H1 (cell line): ENCODE data around the gene HDLBP. TPM values are rescaled to one million over a fixed set of nuclear protein-coding genes. Genes with fewer than 3 reads are reported as not detected.

Experiments used
- BRCA1 ChIP-seq: IDR thresholded peaks from 2 replicates; pipeline ENCODE4 v1.6.1; 2012; ENCODE audit warnings: low read depth, low read length, improper control_type of control experiment
- CHD7 ChIP-seq: fragments of 300-600 bp; sonication (generic); IDR thresholded peaks from 2 replicates; pipeline ENCODE4 v1.7.1; 2012; ENCODE audit warnings: low read length, moderate library complexity, mild to moderate bottlenecking, inconsistent platforms; ENCODE audit not compliant: insufficient replicate concordance
- SIX5 ChIP-seq: IDR thresholded peaks from 2 replicates; pipeline ENCODE4 v1.6.1; 2011; ENCODE audit warnings: mild to moderate bottlenecking, low read depth, low read length
- polyA plus RNA-seq, 7 experiments: library from polyadenylated mRNA; depleted of rRNA in 3 of 7; stranded (reverse) in 5 of 7; unstranded in 2 of 7; fragments of >200 nt in 5 of 7; fragments of 200-250 nt in 2 of 7; gene quantifications; 1 replicate in 5 of 7; 2 replicates in 1 of 7; 4 replicates in 1 of 7; pipeline versions ENCODE4 v1.2.1 to v1.2.3, GENCODE V29; 2011 to 2013; ENCODE audit warnings: missing spikeins in 2 of 7, mixed read lengths in 2 of 7
- total RNA-seq: library from RNA; stranded (reverse); fragmentation: NEBNext Ultra II Directional; extraction: Animal tissue kit (Norgen Biotek cat#: 25700); gene quantifications from 2 replicates; pipeline ENCODE4 v1.2.1, GENCODE V29; 2021

Gene HDLBP
- total and polyA plus RNA-seq, 2 of the 8 experiments (the other 6 are each of a cell fraction or from before 2014, with no cell fraction given): 185 to 360 TPM

- TF ChIP-seq CHD7: no peak
- no peak for TF ChIP-seq BRCA1
- TF ChIP-seq SIX5: no peak
Measured at GRCh38 chr2:241187101-241187917, 128.2 kb downstream of the HDLBP start (continued).
